ENCODE data around the gene PLCB4. TPM values are rescaled to one million over a fixed set of nuclear protein-coding genes. Genes with fewer than 3 reads are reported as not detected.

Gene PLCB4
- total RNA-seq, 4 donors from 2014 or later = 30.7 to 61.8 (median 47.6) TPM

DNA sequence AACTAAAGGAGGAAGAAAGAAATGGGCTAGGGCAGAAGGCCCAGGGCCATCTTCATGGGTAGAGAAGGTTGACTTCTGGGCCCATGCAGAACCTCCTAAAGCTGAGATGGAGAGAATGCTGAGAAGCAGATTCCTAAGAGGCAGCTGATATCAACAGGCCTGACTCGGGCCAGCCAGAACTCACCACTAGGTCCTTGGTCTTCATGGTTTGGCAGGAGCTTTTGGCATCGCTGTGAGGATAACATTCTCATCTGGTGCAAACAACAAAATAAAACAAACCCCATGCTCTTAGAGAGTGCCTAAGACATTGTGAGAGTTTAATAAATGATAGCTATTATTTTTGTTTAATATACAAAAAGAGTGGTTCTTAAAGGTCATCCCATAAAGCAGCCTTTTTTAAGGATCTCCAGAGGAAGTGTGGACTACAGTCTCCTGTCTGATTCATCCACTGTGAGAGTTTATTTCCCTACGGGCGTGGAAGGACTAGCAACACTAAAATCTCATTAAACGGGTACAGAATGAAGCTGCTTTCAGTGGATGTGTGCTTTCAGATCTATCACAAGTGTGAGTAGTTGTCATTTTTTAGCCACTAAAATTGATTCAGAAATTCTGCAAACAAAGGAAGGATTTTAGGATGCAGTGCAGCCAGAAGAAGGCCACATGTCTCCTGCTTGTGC is 160.0 kb downstream of the PLCB4 start:
- H3K9me3 ChIP-seq = no peaks in the 10 kb centered on the region

DNA sequence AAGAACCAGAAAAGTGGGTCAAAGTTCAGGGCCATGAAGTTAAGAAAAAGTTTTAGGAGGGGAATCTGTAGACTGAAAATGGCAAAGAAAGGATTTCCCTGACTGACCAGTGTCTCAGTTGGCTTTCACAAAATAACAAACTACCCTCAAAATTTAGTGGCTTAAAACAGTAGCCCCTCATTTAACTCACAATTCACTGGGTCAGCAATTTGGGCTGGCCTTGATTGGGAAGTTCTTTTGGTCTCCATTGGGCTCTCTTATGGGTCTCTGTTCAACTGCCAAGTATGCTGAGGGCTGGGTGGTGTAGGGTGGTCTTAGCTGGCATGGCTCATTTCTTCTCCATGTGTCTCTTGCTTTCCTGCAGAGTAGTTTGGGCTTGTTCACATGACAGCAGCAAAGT is 161.5 kb downstream of the PLCB4 start:
- Histone ChIP-seq H3K9me3 (no peaks in the 10 kb centered on the region), H3K27ac (replicated peaks in 1 of 4) (no peak overlapping the region), H3K36me3 (no peaks in the 10 kb centered on the region), H3K27me3 (no peaks in the 10 kb centered on the region), H3K4me1 (peaks cover 18 to 36% (median 21%) of the 10 kb centered on the region in 4 donors), H3K4me3 (no peak overlapping the region)
- no peak for TF ChIP-seq EP300 (IDR thresholded peaks at IDR 0.05)
- TF ChIP-seq POLR2A (IDR thresholded peaks at IDR 0.05; ENCODE audit: low read depth) = no peak
- no peak for TF ChIP-seq POLR2AphosphoS5 (IDR thresholded peaks at IDR 0.05)
- TF ChIP-seq, protein P1, sequence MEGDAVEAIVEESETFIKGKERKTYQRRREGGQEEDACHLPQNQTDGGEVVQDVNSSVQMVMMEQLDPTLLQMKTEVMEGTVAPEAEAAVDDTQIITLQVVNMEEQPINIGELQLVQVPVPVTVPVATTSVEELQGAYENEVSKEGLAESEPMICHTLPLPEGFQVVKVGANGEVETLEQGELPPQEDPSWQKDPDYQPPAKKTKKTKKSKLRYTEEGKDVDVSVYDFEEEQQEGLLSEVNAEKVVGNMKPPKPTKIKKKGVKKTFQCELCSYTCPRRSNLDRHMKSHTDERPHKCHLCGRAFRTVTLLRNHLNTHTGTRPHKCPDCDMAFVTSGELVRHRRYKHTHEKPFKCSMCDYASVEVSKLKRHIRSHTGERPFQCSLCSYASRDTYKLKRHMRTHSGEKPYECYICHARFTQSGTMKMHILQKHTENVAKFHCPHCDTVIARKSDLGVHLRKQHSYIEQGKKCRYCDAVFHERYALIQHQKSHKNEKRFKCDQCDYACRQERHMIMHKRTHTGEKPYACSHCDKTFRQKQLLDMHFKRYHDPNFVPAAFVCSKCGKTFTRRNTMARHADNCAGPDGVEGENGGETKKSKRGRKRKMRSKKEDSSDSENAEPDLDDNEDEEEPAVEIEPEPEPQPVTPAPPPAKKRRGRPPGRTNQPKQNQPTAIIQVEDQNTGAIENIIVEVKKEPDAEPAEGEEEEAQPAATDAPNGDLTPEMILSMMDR (IDR thresholded peaks at IDR 0.05) = no peak
- intact Hi-C loops (cut with DNase I) = no loop called here
- no peak for DNase-seq (ENCODE audit: extremely low spot score)

More for the DNA sequence above, 160.0 kb downstream of the PLCB4 start:
- no peak for DNase-seq (ENCODE audit: extremely low spot score)
- no peaks in the 10 kb centered on the region for H3K36me3 ChIP-seq
- no peaks in the 10 kb centered on the region for H3K27me3 ChIP-seq
- WGBS = 53% methylated on average over 5 of the region's 5 CpGs
- intact Hi-C loops (cut with DNase I) = loop anchor here (10.0 kb wide), 1 partner anchor 116 kb away; no protein-coding TSS in a partner anchor
- TF ChIP-seq EP300 (IDR thresholded peaks at IDR 0.05) (no peak), POLR2A (IDR thresholded peaks at IDR 0.05; ENCODE audit: low read depth) (no peak), POLR2AphosphoS5 (IDR thresholded peaks at IDR 0.05) (no peak)
- TF ChIP-seq, protein P1 (IDR thresholded peaks at IDR 0.05) = no peak
- H3K4me1 ChIP-seq = peaks cover 19 to 38% (median 25%) of the 10 kb centered on the region in 4 donors
- no peak overlapping the region for H3K4me3 ChIP-seq
- H3K27ac ChIP-seq (replicated peaks in 1 of 4) = peak overlapping the region in 1 of 4 donors; percentile 21

DNA sequence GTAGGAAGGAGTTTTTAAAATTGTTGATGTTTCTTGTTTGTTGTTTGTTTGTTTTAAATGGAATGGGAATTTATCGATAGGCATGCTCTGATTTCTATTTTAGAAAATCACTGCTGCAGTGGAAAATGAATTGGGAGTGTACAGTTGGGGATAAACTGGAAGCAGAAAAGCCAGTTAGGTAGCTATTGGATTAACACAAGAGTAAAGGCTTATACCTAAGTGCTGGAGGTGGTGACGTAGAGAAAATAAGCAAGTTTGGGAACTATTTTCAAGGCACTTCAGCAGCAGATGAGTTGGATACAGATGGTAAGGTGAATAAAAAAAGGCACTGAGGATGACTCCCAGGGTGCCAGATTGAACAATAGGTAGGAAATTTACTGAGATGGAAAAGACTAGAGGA is 164.9 kb downstream of the PLCB4 start:
- Histone ChIP-seq H3K4me3 (no peak overlapping the region), H3K27me3 (no peaks in the 10 kb centered on the region), H3K36me3 (no peaks in the 10 kb centered on the region), H3K4me1 (peaks cover 6 to 14% (median 9%) of the 10 kb centered on the region in 4 donors), H3K27ac (replicated peaks in 1 of 4) (no peak overlapping the region), H3K9me3 (no peaks in the 10 kb centered on the region)
- DNase-seq (ENCODE audit: extremely low spot score) = no peak
- WGBS = 96% methylated on average over 2 of the region's 2 CpGs
- no peak for TF ChIP-seq EP300 (IDR thresholded peaks at IDR 0.05)
- no peak for TF ChIP-seq POLR2AphosphoS5 (IDR thresholded peaks at IDR 0.05)
- no peak for TF ChIP-seq POLR2A (IDR thresholded peaks at IDR 0.05; ENCODE audit: low read depth)
- TF ChIP-seq, protein P1 (IDR thresholded peaks at IDR 0.05) = no peak
- intact Hi-C loops (cut with DNase I) = no loop called here

DNA sequence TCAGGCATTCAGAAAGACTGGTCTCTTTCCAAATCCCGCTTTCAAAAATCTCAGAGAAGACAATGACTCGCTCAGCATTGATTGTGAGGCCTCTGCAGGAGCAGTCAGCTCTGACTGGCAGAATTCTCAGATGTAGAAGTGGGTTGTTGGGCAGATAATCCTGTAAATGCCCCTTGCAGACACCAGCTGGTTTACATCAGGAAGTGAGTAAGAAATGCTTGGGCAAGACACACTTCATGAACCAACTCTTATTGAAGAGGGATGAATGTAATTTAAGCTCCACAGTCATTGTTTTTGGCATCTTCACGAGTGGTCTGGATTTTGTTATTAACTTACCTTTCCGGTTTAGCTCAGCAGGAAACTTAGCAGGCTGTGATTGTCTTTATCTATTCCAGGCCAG is 166.6 kb downstream of the PLCB4 start:
- Histone ChIP-seq H3K9me3 (no peaks in the 10 kb centered on the region), H3K27ac (replicated peaks in 1 of 4) (no peak overlapping the region), H3K36me3 (no peaks in the 10 kb centered on the region), H3K4me3 (no peak overlapping the region), H3K4me1 (peaks cover 0 to 4% (median 0%) of the 10 kb centered on the region in 4 donors), H3K27me3 (no peaks in the 10 kb centered on the region)
- no peak for DNase-seq (ENCODE audit: extremely low spot score)
- intact Hi-C loops (cut with DNase I) = no loop called here
- TF ChIP-seq POLR2A (IDR thresholded peaks at IDR 0.05; ENCODE audit: low read depth) (no peak), EP300 (IDR thresholded peaks at IDR 0.05) (no peak), POLR2AphosphoS5 (IDR thresholded peaks at IDR 0.05) (no peak)
- TF ChIP-seq, protein P1 (IDR thresholded peaks at IDR 0.05) = no peak
- 79% methylated on average over 4 of the region's 4 CpGs for WGBS
